Iris pigment epithelial cell (primary cell): Measurements from ENCODE around the gene MSL3B.
"Not testable (repeated sequence)": the region's sequence is repeated elsewhere in the genome, so short reads cannot be mapped to it uniquely, and the experiment has no call there.

Source experiments
- DNase-seq: peaks from one replicate; pipeline ENCODE4 v3.0.0-alpha.2; 2011; ENCODE audit warnings: low read depth

The MSL3B gene

DNA sequence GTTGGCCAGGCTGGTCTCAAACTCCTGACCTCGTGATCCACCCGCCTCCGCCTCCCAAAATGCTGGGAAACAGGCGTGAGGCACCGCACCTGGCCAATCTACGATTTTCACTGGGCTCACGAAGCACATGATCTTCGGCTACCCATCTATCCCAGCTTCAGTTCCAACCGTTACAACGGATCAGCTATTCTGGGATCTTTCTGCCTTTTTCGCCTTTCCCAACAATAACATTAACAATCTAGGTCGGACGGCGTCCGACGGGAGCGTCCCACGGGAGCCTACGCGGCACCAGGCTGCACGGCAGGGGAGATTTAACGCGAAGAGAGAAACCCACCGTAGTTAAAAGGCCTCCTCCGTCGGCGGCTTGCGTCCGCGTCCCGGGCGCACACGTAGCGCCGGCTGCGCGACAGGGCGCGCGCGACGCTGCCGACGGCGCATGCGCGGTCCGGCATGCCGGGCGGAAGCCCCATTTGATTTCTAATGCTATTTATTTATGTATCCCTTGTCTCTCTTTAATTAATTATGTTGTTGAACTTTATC is at the start of gene MSL3B:
TSS of gene MSL3B (minus strand) at position 394 of the 540 bp plus-strand sequence.
- DNase-seq = peak; percentile 40

DNA sequence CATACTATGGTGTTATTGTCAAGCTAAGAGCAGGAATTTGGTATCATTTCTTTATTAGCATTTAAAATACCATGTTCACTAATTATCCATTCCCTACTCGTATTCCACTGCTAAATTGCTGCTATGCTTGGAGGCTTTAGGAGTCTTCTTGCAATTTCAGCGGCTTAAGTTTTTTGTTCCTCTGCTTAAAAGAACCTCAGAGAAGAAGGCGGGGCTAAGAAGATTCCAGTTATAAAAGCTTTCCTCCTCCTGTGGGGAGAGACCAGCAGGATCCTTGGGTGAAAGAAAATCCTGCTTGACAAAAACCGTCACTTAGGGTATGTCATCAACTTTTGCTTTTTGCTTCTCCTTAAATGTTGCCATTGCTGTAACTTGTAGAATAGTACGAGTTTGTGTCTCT is 48.9 kb upstream of the MSL3B start, which contains the start of gene TRPM8:
TSS of gene TRPM8 (plus strand) at position 258 of the 400 bp plus-strand sequence. CDS start 9,165 bp downstream, outside the sequence.
- DNase-seq = no peak

GRCh38 chr2:233915128-233915527 is 46.9 kb upstream of the MSL3B start:
- DNase-seq = peak; percentile 12

DNA sequence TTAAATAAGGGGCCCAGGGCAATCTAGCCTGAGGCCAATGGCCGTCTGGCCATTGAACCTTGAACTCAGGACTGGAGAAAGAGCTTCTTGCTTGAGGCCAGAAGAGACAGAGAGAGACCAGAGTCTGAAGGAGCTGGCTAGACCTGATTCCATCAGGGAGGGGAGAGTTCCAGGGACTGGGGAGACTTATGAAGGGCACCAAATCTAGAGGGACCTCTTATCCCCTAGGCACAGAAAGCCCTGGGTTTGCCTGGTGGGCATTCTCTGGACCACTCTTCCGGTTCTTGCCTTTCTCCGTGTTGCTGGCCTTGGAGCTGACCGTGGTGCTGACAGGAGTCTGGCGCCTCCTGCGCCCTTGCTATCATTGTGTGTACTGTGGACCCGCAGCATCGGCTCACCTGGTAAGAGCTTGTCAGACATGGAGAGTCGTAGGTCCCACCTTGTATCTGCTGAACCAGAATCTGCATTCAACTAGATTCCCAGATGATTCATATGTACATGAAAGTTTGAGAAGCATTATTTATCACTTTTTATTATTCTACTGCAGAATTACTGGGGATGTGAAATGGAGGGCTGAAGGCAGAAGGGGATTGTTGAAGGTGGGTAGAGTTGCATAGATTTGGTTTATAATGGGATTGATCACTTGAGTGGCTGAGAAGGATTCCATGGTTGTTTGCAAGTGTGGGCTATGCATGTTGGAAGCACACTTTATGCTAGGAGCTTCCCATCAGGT is 44.7 kb upstream of the MSL3B start:
- DNase-seq = peak; percentile 42

DNA sequence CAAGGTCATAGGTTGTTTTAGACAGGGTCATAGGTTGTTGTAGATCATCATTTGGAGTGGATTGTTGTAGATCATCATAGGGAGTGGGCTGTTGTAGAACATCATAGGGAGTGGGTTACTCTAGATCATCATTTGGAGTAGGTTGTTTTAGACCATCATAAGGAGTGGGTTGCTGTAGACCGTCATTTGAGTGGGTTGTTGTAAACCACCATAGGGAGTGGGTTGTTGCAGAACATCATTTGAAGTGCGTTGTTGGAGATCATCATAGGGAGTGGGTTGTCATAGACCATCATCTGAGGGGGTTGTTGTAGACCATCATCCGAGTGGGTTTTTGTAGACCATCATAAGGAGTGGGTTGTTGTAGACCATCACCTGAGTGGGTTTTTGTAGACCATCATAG is 39.4 kb upstream of the MSL3B start:
- no peak for DNase-seq

DNA sequence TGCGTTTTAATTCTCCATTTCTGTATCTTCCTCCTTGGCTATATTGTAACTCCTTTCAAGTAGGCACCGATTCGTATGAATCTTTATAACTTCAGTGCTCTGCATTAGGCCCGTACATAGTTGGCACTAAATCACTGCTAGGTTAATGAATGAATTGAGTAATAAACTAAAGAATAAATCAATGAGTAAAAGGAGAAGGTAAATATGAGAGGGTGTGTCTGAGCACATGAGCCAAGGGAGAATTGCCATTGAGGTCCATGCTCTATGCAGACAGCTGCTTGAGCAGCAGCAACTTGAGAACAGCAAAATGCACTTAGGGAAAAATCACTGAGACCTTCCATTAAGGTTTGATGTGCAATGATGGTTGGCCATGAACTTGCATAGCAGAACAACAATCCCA is 37.8 kb upstream of the MSL3B start:
- DNase-seq = no peak

DNA sequence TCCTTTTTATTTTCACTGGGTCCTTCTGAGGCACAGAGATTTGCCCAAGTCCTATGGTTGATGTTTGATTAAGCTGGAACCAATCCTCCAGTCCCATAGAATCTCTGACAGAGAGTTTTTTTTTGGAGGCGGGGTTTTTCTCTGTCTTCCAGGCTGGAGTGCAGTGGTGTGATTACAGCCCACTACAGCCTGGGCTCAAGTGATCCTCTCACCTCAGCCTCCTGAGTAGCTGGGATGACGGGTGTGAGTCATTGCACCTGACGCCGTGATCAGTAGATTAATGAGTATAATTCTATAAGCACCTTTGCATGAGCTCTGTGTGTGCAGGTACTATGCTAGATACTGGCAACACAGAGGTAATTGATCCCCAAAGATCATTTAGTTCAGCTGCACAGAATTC is 33.7 kb upstream of the MSL3B start:
- DNase-seq = no peak

GRCh38 chr2:233901367-233901766 is 33.2 kb upstream of the MSL3B start:
- no peak for DNase-seq

GRCh38 chr2:233896253-233896652 is 28.1 kb upstream of the MSL3B start:
- not testable (repeated sequence) for DNase-seq

- no peak for DNase-seq
These were observed 24.6 kb upstream of the MSL3B start for GRCh38 chr2:233892793-233893192.

- no peak for DNase-seq
These were observed 14.2 kb upstream of the MSL3B start for GRCh38 chr2:233882353-233882752.

GRCh38 chr2:233872125-233872524 is 3.9 kb upstream of the MSL3B start:
- DNase-seq = not testable (repeated sequence)

- no peak for DNase-seq
These were observed 3.2 kb upstream of the MSL3B start for GRCh38 chr2:233871432-233871831.

DNA sequence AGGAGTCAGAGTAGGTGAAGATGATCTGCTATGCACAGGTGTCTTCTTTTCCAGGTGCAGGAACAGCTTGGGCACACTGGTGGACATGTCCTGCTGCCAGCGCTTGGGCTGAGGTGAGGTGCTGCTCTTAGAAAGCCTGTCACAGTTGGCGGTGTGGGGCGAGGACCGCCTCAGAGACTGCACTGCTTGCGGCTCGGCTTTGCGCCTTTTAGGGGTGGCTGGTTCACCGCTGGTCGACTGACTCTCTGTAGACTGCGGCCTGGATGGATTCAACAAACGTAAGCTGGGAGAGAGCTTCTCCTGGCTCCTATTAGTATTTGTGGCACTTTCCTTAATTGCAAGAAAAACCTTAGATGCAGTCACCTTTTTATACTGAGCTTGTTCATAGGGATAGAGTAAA is 1.7 kb downstream of the MSL3B start:
- DNase-seq = no peak

- no peak for DNase-seq
These were observed 2.3 kb downstream of the MSL3B start for GRCh38 chr2:233865838-233866237.

DNA sequence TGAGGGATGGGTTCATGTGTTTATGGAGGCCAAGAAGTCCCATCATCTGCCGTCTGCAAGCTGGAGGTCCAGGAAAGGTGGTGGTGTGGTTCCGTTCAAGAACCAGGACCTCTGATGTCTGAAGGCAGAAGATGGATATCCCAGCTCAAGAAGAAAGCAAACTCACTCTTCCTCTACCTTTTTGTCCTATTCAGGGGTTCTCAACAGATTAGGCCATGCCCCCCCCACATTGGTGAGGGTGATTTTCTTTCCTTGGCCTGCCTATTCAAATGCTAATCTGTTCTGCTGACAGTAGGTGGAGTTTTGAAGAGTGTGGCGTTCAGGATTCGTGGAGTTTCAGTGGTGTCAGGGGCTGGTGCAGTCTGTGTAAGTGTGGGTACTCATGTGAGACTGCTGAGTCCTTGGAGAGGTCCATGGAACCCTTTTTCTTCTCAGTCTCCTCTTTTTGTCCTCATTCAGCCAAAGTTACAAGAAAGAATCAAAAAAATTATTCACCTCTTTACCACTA is 5.9 kb downstream of the MSL3B start:
- no peak for DNase-seq

GRCh38 chr2:233858331-233858730 is 9.9 kb downstream of the MSL3B start:
- DNase-seq = no peak

DNA sequence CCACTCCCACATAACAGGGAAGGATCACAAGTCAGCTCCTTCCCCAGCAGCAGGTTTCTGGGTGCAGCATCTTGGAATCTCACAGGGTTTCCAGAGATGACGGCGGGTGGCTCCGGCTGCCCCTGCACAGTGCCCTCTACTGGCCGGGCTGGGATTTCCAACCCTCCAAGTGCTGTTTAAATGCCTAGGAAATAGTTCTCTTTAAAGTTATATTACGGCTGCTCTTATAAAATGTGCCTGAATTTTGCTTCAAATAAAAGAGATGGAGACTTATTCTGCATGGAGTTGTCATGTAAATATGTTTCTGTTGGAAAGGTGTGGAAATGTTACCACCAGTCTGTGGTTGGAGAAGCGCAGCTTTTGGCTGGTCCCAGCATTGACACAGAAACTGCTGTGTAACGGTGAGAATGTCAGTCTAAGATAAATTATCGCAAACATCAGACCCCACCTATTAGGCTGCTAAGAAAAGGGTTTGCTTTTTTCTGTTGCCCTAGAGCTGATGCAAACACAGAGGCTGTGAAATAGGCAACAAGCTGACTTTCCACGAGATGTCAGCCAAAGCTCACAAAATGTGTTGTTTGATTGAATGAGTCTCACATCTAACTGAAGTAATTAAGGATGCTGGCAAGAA is 10.6 kb downstream of the MSL3B start:
- peak; percentile 37 for DNase-seq

DNA sequence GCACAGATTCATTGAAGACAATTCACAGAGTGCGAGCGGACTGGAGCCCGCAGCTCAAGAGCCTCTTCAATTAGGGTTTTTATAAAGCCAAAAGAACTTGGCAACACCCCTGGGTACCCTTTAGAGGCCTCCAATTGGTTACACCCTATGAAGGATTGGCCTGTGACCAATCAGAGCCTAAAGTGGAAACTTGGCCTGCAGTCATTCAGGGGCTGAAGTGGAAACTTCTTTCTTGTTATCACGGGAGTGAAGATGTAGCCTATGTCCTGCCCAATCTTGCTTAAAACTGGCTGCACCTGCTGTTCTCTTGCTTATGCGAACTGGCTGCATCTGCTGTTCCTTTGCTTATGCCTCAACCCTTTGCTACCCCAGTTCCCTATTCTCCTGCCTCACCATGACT is 12.0 kb downstream of the MSL3B start:
- no peak for DNase-seq

- no peak for DNase-seq
These were observed 12.8 kb downstream of the MSL3B start for GRCh38 chr2:233855345-233855744.

DNA sequence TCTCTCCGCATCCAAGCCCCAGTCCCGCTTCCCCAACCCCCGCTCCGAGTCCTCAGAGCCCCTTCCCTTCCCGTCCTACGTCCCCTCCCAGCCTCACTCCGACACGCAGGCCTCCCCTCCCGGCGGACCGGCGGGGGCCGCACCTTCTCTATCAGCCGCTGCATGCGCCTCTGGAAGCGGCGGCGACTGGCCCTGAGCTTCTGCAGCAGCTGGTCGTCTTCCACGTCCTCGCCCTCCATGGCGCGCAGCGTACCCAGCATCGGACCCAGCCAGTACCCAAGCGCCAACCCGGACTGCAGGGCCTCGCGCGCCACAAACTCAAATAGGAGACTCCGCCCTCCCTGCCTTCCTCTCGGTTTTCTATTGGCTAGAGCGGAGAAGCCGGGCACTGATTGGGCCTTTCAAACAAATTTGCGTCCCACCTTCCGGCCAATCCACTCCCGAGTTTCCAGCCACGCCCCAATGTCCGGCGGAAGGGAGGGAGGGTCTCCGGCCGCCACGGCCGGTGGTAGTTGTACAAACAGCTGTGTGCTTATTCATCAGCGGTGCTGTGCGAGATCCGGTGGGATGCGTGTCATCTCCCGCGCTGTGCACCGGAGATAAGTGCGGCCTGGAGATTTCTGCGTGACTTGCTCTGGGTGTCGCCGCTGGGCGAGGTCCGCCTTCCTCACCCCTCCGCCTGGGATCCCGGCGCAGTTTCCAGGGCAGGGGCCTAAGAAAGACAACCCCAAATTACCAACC is 13.8 kb downstream of the MSL3B start, which contains the start of gene HJURP:
TSS of gene HJURP (minus strand) at position 295 of the 741 bp plus-strand sequence. CDS start at position 260, 35 bp downstream.
- DNase-seq = peak; percentile 95

DNA sequence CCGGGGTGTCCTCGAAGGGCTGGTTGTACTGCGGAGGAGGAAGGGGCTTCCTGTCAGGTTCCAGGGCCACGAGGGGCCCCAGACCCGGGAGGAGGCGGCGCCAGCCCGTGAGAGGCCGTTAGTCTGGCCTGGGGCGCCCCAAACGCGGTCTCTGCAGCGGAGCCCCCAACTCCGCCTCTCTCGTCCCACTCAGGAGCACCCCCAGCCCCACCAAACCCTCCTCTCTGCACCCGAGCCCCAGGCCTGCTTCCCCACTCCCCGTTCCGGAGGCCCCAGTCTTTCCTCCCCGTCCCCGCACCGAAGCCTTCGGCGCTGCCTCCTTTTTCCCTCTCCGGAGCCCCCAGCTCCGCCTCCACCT is 14.3 kb downstream of the MSL3B start:
- no peak for DNase-seq
